ENCODE results near the gene KCNMB1. TPM values are rescaled to one million over a fixed set of nuclear protein-coding genes. Genes with fewer than 3 reads are reported as not detected.

Gene KCNMB1, protein sequence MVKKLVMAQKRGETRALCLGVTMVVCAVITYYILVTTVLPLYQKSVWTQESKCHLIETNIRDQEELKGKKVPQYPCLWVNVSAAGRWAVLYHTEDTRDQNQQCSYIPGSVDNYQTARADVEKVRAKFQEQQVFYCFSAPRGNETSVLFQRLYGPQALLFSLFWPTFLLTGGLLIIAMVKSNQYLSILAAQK
- 1 to 10 TPM in 1 of 2 donors, under 1 TPM in 1; 0.55 to 6.9 TPM for total RNA-seq
- long read RNA-seq, full-length matches to known transcripts: 1 of 1 reads
- long read RNA-seq, partial matches to known transcripts: 0 of 1 reads
- long read RNA-seq, other reads (novel, unspliced or antisense): 0 of 1 reads

DNA sequence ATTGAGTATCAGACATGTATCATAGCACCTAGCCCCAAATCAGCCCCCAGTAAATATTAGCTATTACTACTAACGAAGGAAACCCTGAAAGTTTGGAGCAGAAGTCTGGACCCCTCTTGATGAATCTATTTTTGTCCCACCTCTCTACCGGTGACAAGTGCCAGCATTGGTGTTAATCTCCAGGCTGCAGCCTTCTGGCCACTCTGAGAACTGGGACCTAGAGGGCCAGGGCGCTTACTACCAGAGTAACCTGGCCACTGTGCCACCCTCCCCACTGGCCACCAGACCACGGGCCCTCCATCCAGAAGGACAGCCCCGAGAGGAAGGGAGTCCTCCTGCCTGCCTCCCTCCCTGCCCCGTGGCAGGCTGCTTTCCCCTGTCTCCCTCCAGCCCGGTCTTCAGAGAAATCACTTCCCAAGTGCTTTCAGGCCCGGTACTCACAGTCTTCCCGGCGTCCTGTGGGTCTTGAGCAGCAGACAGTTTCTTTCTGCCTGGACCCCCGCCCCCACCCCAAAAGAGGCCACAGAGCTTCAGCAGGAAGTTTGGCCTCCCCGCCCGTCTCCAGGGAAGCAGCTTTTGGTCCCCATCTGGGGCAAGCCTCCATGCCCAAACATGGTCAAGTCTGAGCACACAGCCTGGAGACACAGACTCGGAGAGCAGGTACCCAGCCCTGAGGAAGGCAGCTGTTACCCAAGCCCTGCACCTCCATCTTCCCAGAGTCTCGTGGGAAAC, at the start of gene KCNMB1:
TSS of gene KCNMB1 (minus strand) at position 550 of the 732 bp plus-strand sequence. CDS start 3,920 bp downstream, outside the sequence.
- DNase-seq: peak in 1 of 2 donors; percentile 55
- intact Hi-C loops (cut with DNase I, micrococcal nuclease): no loop called here
- ATAC-seq: no peak

DNA sequence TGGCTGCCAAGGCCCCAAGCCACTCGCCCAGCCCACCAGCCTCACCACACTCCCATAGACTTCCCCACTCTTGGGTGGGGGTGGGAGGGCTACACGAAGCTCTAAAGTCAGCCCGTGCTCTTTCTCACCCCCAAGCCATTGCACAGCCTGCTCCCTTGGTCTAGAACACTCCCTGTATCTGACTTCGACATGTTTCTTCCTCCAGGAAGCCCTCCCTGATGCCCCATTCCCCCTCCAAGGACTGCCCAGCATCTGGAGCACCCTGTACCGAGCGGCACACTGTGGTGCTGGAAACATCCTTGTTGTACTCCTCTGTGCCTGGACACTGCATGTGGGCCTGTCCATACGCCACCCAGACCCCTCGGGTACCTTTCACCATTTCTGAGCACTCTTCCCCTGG, 49.4 kb upstream of the KCNMB1 start:
- DNase-seq (no peak), ATAC-seq (no peak)
- intact Hi-C loops (cut with DNase I, micrococcal nuclease): no loop called here

DNA sequence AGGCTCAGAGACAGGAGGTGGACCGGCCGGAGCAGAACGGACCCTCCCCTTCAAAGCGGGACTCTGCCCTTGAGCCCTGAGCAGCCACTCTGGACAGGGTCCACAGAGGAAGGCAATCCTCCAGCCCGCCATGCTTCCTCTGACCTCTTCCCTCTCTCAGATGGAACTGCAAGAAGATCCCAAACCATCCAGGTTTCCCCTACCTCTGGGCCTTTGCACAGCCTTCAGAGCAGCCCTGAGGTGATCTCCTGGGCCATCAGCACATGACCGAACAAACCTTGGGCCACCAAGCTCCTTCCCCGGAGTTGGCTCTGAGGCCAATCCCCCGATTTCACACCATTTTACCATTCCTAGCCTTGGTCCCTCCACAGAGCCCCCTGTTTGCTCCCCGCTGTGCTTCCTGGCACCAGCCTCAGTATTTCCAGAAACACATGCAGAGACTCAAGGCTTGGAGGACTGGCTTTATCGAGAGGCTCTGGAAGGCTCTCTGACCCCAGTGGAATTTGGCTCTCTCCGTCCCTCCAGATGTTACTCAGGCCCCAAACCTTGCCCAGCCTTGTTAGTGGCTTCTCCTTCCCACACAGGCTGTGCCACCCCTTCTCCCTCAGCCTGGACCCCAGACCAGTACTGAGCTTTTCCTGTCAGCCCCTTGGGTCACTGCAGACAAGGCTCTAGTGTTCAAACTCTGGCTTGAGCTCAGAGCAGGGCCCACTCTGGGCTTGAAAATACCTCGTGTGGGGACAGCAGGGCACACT, 48.6 kb upstream of the KCNMB1 start:
- no peak for DNase-seq
- intact Hi-C loops (cut with DNase I, micrococcal nuclease): no loop called here
- no peak for ATAC-seq

DNA sequence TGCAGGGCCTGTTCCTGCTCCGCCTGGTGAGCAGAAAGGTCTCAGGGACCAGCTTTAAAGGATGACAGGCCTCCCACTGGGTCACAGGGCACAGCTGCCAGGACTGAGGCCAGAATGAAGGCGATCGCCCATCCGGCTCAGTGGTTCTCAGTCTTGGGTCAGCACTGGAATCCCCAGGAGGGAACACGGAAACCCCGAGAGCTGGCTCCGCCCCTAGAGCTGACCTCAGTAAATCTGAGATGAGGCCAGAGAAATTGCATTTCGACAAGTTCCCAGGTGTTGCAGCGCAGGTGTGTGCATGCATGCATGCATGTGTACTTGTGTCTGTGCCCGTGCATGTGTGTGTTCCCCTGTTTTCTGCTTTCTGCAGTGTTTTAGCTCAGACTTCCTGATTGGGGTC, 47.2 kb upstream of the KCNMB1 start:
- ATAC-seq: no peak
- intact Hi-C loops (cut with DNase I, micrococcal nuclease): no loop called here
- no peak for DNase-seq

DNA sequence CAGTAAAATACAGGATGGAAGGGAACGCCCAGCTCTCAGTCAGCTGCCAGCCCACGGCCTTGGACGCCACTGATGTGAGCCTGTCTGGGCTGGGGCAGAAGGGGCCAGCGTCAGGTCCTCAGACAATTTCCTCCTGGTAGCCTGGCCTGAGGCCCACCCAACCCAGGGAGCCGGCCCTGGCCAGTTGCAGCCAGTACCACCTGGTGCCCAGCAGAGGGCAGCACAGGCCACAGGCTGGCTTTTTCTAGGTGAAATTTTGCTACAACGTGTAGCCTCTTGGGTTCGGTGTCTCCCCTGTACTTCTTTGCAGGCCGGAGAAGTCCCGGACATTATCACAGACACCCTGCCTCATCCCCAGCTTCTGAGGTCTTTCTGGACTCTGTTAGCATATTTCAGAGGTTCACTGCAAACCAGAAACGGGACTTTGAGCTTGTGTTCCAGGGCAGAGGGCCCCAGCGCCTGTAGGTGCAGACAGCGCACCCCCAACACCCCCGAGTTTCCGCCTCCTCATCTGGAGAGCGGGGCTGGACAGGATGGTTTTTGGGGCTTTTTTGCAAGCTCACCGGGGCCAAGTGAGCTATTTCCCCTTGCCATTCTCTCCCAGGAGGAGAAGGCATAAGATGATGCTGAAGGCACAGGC, 45.9 kb upstream of the KCNMB1 start:
- DNase-seq: peak in 1 of 2 donors; percentile 59
- intact Hi-C loops (cut with DNase I, micrococcal nuclease): loop anchor here in 1 of 2 donors (5.0 kb wide), 1 partner anchor 197 kb away; no protein-coding TSS in a partner anchor
- ATAC-seq: peak; percentile 56

DNA sequence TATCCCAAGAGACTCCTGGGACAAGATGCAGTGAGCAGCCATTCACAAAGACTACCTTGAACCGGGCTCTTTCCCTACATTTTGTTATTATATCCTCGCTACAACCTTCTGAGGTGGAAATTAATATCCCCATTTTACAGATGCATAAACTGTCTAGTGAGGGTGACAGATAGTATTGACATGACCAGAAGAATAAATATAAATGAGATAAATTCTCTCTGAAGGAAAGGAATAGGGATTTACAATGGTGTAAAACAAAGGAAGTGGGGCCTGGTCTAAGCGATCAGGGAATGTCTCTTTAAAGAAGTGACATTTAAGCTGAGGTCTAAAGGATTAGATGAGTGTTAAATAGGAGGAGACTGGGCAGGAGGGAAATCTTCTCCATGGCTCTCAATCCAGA, 43.5 kb upstream of the KCNMB1 start:
- DNase-seq (no peak), ATAC-seq (no peak)
- intact Hi-C loops (cut with DNase I, micrococcal nuclease): loop anchor here in 1 of 2 donors (5.0 kb wide), 1 partner anchor 200 kb away; no protein-coding TSS in a partner anchor

DNA sequence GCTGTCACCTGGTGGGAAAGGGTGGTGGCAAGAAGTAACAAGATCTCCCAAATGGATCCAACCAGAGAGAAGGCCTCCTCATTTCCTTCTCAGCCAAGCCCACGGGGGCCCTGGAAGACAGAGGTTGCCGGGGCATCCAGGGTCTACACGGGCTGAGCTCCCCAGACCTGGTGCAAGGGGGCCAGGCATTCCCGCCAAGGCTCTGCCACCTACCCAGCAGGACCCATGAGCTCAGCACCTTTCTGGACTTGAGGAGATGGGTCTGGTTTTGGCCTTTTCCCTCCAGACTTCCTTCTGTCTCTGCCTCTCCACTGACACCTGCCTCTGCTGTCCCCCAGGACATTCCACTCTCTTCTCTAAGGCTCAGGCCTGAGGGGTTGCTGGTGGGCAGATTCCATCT, 42.4 kb upstream of the KCNMB1 start:
- ATAC-seq (no peak), DNase-seq (no peak)
- intact Hi-C loops (cut with DNase I, micrococcal nuclease): loop anchor here in 1 of 2 donors (5.0 kb wide), 1 partner anchor 201 kb away; no protein-coding TSS in a partner anchor

DNA sequence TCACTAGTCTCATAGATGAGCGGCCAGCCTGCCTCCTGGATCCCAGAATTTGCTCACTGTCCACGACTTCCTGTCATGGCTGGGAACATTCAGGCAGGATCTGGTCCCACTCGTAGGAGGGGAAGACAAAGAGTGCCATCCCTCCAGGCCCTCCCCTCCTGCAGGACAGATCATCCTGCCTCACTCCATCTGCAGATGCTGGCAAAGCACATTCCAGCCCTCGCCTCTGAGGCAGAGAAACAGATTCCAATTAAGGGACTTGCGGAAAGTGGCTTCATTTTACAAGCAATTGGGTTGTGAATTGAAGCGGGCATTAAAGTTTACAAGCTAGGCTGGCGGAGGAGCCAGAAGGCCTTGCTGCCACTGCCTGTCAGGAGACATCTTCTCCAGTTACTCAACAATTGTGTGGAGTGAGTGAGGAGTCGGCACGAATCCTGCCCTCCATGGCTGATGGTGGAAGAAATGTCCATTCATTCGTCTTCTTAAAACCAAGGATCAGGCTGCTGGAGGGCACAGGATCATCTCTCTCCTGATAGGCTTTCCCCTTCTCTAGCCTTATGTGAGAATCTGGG, 41.8 kb upstream of the KCNMB1 start:
- intact Hi-C loops (cut with DNase I, micrococcal nuclease): loop anchor here in 1 of 2 donors (5.0 kb wide), 1 partner anchor 201 kb away; no protein-coding TSS in a partner anchor
- ATAC-seq (no peak), DNase-seq (no peak)

DNA sequence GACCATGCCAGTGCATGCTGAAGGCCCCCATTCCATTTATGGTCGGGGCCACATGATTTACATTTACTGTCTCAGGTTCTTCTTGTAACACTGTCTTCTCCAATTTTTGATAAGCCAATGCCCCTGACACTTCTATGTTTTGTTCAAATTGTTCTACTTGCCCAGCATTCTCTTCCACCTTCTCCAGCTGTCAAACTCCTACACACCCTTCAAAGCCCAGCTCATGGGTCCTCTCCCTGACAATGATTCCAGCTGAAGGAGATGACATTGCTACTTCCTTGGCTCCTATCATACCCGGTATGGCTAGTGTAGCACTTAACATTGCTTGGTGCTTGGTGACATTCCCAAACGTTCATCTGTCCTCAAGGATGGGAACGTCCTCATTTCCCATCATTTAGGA, 41.1 kb upstream of the KCNMB1 start:
- ATAC-seq (no peak), DNase-seq (no peak)
- intact Hi-C loops (cut with DNase I, micrococcal nuclease): loop anchor here in 1 of 2 donors (5.0 kb wide), 1 partner anchor 202 kb away; no protein-coding TSS in a partner anchor

DNA sequence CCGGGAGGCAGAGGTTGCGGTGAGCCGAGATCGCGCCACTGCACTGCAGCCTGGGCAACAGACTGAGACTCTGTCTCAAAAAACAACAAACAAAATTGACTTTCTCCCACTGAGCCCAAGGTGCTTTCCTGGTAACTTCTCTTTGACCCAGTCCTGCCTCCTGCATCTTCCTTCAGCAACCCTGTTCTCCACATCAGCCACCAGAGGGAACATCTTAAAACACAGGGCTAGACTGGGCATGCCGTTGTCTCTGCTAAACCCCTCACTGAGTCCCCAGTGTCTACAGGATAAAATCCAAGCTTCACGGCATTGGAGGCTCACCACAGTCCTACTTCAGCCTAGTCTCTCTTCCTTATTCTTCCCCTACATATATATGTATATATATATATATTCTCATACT, 39.8 kb upstream of the KCNMB1 start:
- intact Hi-C loops (cut with DNase I, micrococcal nuclease): loop anchor here in 1 of 2 donors (10.0 kb wide), 1 partner anchor 204 kb away; no protein-coding TSS in a partner anchor
- ATAC-seq (no peak), DNase-seq (no peak)

DNA sequence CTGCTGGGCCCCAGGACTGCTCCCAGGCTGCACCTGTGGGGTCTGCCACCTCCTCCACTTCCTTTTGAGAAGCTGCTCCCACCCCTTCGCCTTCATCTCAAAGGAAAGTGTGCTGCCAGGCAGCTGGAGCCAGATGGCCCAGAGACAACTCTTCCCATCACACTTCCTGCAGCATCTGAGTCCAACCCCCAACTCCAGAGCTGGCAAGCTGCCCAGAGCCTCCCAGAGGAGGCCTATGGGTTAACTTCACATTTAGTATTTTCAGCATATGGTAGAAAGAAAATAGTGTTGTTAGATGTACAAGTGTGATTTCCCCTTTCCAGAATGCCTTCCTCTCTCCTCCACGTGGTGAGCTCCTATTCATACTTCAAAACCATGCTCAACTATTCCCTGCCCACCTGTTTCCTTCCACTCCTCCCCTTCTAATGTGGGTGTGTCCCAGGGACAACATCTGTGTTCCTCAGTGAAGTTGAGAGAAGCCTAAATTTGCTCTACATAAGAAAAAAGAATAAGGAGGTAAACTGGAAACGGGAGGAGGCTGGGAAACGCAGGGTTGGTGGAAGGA, 38.6 kb upstream of the KCNMB1 start:
- ATAC-seq (no peak), DNase-seq (no peak)
- intact Hi-C loops (cut with DNase I, micrococcal nuclease): loop anchor here in 1 of 2 donors (10.0 kb wide), 1 partner anchor 203 kb away; no protein-coding TSS in a partner anchor

DNA sequence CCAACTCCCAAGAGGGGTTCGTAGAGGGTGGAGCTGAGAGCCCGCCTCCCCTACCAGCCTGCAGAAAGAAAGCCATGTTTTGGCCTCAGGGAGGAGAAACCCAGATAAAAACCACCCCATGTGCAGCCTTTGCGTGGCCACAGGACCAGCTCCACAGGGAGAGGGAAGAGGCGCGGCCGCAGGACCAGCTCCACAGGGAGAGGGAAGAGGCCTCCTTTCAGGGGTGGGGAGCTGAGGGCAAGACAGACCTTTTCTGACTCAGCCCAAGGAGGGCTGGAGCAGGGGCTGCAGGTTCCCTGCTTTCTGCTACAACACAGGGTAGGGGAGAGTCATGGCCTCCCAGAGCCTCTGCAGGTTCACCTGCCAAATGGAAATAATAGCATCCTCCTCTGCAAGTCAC, 37.6 kb upstream of the KCNMB1 start:
- DNase-seq: no peak
- no peak for ATAC-seq
- intact Hi-C loops (cut with DNase I, micrococcal nuclease): loop anchor here in 1 of 2 donors (10.0 kb wide), 1 partner anchor 202 kb away; no protein-coding TSS in a partner anchor

DNA sequence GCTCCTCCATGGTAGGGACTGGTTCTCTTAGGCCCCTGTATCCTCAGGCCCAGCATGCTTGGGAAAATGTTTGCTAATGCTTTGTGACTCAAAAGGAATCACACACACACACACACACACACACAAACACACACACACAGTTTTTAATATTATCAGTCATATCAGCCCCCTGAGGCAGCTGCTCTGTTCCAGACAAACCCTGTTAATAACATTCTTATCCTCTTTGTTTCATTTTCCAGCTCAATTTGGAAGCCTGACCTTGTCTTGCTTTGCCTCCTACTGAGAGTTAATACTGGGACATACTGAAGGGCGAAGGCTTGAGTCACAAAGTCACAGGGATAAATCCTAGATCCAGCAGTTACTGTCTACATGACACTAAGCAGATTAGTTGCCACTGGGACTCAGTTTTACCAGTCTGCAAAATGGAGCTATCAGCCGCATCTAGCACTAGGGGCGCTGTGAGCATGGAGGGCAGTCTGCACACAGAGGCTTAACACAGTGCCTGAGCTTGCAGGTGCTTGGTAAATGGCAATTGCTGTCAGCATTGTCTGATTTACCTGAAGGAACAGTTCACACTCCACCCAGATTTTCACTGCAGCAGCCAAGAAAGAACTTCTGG, 37.1 kb upstream of the KCNMB1 start:
- ATAC-seq: no peak
- no peak for DNase-seq
- intact Hi-C loops (cut with DNase I, micrococcal nuclease): loop anchor here in 1 of 2 donors (10.0 kb wide), 1 partner anchor 201 kb away; no protein-coding TSS in a partner anchor

DNA sequence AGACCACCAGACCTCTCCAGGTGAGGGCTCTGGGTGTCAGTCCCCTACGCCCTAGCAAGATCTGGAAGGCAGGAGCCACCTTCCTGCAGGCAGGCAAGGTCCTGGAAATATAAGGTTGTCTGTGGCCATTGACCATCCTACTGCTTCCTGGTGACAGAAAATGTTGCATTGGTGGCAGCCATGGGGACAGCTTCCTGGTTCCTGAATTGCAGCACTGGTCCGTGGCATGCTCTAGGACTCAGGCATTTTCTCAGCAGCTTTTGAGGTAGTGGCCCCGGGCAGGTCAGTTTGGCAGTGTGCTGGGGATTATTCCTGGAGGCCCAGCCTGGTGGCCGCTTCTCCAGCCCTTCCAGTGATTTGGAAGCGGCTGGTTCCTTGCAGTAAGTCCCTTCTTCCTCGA, 36.6 kb upstream of the KCNMB1 start:
- no peak for DNase-seq
- intact Hi-C loops (cut with DNase I, micrococcal nuclease): loop anchor here in 1 of 2 donors (10.0 kb wide), 1 partner anchor 201 kb away; no protein-coding TSS in a partner anchor

DNA sequence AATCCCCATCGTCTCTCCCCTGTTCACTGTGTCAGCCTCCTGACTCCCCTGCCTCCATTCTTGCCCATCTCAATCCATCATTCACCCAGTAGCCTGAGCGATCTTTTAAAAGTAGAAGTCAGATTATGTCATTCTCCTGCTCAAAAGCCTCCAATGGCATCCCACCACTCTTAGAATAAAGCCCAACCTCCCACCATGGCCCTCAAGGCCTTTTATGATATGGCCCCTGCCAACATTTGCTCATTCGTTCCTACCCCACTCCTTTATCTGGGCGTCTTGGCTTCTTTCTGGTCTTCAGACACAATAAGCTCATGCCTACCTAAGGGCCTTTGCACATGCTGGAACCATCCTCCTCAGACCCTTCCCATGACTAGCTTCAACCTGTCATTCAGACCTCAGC, 35.5 kb upstream of the KCNMB1 start:
- no peak for ATAC-seq
- intact Hi-C loops (cut with DNase I, micrococcal nuclease): loop anchor here in 1 of 2 donors (10.0 kb wide), 1 partner anchor 200 kb away; no protein-coding TSS in a partner anchor
- DNase-seq: no peak

More for the DNA sequence above, 36.6 kb upstream of the KCNMB1 start:
- no peak for ATAC-seq

DNA sequence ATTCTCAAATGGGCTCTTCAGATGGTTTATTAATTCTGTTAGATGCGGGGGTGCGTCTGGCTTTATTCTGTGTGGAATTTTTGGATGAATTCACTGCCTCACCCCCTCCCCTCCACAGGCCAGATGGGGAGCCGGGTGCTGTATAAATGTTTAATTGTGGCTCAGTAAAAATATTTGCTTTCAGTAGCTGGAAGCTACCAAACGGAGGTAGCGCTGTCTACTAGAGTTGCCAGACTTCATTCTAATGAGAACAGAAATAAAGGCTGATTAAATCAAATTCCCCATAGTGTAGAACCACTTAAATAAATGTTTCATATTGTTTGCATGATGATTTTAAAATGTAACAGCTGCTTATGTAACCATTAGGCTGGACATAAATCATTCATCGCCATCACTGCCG, 34.5 kb upstream of the KCNMB1 start:
- ATAC-seq (no peak), DNase-seq (no peak)
- intact Hi-C loops (cut with DNase I, micrococcal nuclease): loop anchor here in 1 of 2 donors (10.0 kb wide), 1 partner anchor 199 kb away; no protein-coding TSS in a partner anchor

DNA sequence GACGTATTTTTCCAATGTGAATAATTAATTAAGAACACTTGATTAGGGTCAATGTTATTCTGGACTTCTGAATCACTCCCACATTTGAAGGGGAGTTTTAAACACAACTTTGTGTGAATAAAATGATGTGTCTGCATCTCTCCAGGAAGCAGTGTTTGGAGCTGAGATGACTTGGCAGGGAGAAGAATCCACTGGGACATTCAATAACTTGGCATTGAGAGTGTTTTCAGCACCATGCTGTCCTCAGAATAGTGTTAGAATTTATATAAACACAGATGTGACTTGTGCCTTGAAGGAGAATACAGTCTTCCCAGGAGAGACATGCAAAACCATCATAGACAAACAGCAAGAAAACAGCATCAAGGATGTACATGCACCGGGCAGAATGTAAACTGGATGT, 32.7 kb upstream of the KCNMB1 start:
- intact Hi-C loops (cut with DNase I, micrococcal nuclease): loop anchor here in 1 of 2 donors (2.0 to 10.0 kb wide), 2 partner anchors 153 to 197 kb away; no protein-coding TSS in a partner anchor
- no peak for ATAC-seq

More for the DNA sequence above, 32.7 kb upstream of the KCNMB1 start:
- no peak for DNase-seq

Data from left colon (tissue), 2 donors.